Tibial nerve (tissue), 4 donors: Measurements from ENCODE around the gene RAD17.

Source experiments
- CTCF ChIP-seq, 5 experiments: fragments of 200-600 bp in 3 of 5; fragments of 450-650 bp in 2 of 5; sonication (generic) in 3 of 5; IDR thresholded peaks; one replicate each; pipeline ENCODE4 v1.5.1; 2016 to 2019; ENCODE audit warnings: antibody characterized with exemption in 5 of 5, mild to moderate bottlenecking in 3 of 5, moderate library complexity in 2 of 5
- EP300 ChIP-seq, 2 donors: sonication (generic); formaldehyde crosslinking; IDR thresholded peaks; one replicate each; pipeline ENCODE4 v1.6.1; 2017; ENCODE audit warnings: antibody characterized with exemption in 2 of 2, mild to moderate bottlenecking in 1 of 2
- POLR2A ChIP-seq, 2 donors: fragments of 450-650 bp; IDR thresholded peaks; one replicate each; pipeline ENCODE4 v1.6.1; 2017; ENCODE audit warnings: antibody characterized with exemption in 2 of 2, mild to moderate bottlenecking in 2 of 2, moderate library complexity in 2 of 2

GRCh38 chr5:69378376-69378775, 8.8 kb downstream of the RAD17 start:
- TF ChIP-seq CTCF (IDR thresholded peaks at IDR 0.05) (no peak), EP300 (IDR thresholded peaks at IDR 0.05) (no peak), POLR2A (IDR thresholded peaks at IDR 0.05) (no peak)
